NCI-H2227 (cell line): Measurements from ENCODE around the gene UROS.

ENCODE experiments used
- DNase-seq: peaks from one replicate; lab custom pipeline; 2025; ENCODE audit not compliant: unreplicated experiment; lab: John Stamatoyannopoulos, UW

Gene UROS

GRCh38 chr10:125768219-125768855 lies 54.7 kb downstream of the UROS start:
- peak; percentile 65 for DNase-seq

- no peak for DNase-seq
Observed at GRCh38 chr10:125766511-125766910, 56.5 kb downstream of the UROS start.

GRCh38 chr10:125765835-125766234 lies 57.2 kb downstream of the UROS start:
- no peak for DNase-seq

- no peak for DNase-seq
Observed at GRCh38 chr10:125762692-125763648, 60.1 kb downstream of the UROS start.

- no peak for DNase-seq
Observed at GRCh38 chr10:125761961-125762360, 61.1 kb downstream of the UROS start.

- no peak for DNase-seq
Observed at GRCh38 chr10:125757742-125758141, 65.3 kb downstream of the UROS start.

GRCh38 chr10:125756853-125757487 lies 66.1 kb downstream of the UROS start:
- DNase-seq = no peak

GRCh38 chr10:125756196-125756595 lies 66.9 kb downstream of the UROS start:
- no peak for DNase-seq

GRCh38 chr10:125747417-125747816 lies 75.6 kb downstream of the UROS start:
- DNase-seq = no peak

GRCh38 chr10:125744909-125745308 lies 78.1 kb downstream of the UROS start:
- no peak for DNase-seq

GRCh38 chr10:125742465-125742864 lies 80.6 kb downstream of the UROS start:
- no peak for DNase-seq

GRCh38 chr10:125739994-125740679 lies 82.9 kb downstream of the UROS start:
- DNase-seq = no peak
